NCI-H2107 (cell line): ENCODE results near the gene GUK1.
A peak's percentile ranks its signal among the peaks of the same experiment; 100 is the strongest.
"Not testable (repeated sequence)": the region's sequence is repeated elsewhere in the genome, so short reads cannot be mapped to it uniquely, and the experiment has no call there.

Source experiments
- DNase-seq: peaks from one replicate; lab custom pipeline; 2025; lab: John Stamatoyannopoulos, UW

GUK1 gene

DNA sequence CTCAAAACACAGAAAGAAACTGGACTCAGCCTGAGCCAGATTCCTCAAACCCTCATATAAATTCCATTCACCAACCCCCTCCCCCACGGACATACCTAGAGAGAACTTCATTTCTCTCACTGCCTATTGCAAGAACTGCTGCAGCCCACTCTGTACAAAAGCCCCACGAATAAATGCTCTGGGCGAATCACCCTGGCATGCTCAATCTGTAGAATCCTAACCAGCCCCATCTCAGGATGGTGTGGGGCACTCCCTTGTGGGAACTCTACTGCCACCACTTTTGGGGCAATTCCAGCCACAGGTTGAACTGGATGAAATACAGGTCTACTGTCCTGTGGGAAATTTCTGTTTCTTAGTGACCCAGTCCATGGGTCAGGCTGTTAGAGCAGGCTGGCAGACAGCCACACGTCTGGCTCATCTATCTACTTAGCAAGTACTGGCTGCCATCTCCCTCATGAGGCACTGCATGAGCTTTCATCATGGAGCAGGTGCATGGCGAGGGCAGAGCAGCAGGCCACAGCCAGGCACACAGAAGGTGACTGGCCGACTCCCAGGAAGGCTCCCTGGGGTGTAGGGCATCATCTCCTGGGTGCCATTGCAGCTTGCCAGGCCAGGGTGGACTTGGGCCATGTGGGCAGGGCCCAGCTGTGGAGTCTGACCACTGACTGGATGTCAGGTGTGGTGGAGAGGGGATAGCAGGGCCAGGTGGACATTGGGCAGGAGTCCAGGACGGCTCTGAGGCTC, 35.4 kb upstream of the GUK1 start:
- no peak for DNase-seq

DNA sequence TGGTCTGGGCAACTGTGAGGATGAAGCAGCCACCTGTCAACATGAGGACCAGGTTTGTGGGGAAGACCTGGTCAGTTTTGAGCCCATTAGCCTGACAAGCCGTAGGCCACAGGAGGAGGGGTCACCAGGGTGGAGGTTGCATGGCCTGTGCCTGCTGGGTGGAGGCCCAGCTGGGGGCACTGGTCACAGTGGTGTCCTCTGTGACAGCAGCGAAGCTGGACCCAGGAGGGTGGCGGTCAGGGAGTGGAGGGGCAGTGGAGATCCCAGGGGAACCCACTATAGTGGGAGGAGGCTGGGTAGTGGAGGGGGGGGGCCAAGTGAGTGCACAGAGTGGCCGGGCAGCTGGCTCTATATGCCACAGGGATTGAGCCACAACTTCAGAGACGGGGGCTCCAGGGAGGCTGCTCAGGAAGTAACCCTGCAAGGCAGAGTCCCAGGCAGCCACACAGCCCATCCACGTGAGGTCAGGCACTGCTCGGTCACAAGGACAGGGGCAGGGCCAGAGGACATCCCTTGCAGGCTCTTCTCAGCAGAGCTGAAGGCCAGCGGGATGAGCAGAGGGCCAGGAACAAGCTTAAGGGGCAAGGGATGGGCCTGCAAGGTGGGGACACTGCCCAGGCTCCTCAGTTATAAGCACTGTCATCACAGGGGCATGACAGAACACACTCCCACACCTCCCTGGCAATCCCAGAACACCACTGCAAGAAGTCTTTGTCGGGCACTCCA, 34.6 kb upstream of the GUK1 start:
- no peak for DNase-seq

DNA sequence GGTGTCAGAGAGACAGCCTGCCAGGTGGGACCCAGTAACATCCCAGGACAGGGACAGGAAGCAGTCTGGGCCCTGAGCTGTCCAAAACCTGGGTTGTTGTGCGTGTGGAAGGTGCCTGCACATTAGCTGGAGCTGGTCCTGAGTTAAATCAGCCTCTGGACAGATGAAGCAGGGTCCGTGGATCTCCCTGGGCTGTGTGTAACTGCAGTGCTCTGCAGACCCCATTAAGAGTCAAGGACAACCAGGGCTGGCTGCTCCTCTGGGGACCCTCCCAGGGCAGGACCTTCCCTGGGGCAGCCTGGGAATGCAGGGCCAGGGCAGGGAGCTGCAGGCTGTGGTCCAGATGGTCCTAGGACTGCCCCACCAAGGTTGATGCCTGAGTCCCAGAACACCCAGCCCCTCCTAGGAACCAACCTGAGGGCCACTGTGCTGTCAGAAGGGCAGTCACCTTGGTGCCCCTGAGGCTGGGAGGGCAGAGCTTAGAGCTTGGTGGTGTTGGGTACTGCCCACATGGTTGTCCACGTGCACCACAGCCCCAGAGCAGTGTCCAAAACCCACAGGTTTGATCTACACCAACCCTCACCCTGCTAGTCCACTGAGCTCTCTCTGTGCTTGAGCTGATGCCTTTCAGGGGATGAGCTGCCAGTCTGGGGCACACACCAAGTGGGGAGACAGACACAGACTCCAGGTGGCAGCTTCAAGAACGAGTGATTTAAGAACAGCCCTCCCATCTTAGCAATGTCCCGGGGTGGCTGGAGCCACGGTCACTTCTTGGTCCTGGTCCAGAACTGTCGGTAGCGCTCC, 33.9 kb upstream of the GUK1 start:
- DNase-seq: no peak

DNA sequence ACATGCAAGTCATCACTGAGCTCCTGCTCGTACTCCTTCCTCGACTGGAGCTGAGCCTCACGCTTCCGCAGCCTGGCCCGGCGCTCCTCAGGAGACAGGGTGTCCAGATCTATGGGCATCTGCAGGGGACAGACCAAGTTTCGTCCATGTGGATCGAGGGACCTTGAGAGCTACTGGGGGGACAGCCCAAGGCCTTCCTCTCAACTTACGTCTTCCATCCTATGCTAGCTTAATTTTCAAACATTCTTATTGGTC, 33.4 kb upstream of the GUK1 start:
- no peak for DNase-seq

DNA sequence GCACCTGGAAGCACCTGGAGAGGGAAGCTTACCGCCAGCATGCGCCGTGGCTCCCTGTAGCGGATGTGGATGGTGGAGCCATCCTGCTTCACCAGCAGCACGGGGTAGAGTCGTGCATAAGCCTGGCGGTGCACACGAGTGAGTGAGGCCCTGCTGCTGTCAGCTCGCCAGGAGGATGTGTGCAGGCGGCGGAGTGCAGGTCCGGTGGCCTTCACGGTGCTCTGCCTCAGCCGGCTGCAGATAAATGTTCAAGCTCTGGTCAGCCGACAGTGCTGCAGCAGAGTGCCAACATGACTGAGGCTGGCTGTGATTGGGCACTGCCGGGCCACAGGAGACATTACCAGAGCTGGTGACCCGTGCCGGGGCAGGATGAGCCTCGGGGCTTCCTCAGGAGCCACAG, 32.4 kb upstream of the GUK1 start:
- no peak for DNase-seq

DNA sequence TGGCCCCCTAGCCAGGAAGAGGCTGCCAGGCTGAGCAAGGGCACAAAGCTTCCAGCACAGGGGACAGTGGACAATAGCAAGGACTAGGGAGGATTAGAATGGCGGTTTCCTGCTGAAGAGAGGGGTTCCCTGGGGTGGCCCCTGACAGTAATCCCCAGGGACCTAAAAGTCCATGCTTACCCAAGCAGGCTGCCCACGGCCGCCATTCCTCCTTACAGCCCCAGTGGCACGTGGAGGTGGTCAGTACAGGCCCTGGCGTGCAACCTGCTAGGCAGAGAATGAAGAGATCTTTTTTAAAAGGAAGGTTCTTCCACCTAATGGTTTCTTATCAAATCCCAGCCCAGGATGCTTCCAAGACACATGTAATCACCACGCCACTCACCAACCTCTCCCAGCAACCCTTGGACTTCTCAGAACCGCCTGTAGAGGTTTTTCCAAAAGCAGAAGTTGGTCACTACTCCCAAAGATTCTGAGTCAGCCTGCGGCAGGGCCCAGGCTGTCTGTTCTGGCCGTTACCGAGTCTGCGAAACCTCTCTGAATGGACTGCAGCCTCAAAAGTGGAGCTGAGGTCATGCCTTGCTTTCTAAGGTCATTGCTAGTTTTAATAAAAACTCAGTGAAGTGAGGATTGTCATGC, 31.9 kb upstream of the GUK1 start:
- DNase-seq: no peak

DNA sequence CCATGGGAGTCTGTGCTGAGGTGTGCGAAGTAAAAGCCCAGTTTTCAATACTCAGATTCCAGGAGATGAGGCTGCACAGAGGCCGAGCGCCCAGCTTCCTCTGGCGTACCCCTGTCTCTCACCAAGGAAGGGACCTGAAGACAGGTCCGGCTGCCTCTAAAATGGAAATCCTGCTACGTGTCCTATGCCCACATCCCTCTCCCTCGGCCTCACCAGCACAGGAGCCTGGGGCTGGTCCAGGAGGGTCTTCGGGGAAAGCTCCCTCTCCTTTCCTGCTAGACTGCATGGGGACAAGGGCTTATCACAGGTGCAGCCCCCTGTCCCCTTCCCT, 31.4 kb upstream of the GUK1 start:
- no peak for DNase-seq

DNA sequence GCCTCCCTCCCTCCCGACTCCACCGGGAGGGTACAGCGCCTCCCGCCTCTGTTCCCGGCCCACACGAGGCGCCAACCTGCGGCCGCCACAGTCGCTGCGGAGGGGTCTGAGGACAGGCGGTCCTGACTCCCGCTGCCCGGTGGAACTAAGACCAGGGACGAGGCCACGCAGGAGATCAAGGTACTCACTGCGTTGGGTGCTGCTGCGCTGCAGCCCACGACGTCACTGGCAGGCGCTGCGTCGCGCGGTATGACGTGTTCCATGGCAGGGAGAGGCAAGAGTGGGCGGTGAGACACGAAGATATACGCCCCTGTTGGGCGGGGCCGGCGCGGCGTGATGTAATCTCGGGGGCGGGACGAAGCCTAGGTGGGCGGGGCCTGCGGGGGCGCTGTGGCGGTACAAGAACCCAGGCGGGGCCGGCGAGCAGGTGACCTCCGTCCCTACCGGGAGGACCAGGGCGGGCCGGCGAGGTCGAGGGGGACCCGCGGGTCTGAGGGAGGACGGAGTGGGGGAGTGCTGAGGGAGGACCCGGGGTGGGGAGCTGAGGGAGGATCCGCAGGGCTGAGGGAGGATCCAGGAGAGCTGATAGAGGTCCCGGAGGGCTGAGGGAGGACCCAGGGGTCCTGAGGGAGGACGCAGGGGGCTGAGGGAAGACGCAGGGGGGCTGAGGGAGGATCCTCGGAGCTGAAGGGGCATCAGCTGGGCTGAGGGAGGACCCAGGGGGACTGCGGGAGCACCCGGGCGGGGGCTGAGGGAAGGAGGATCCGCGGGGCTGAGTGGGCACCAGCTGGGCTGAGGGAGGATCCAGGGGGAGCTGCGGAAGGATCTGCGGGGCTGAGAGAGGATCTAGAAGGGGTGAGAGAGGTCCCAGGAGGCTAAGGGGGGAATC, 30.8 kb upstream of the GUK1 start, which contains the start of gene MRPL55:
MRPL55 (minus strand) TSS at position 227 of the 889 bp plus-strand sequence. CDS start 1,039 bp downstream, outside the sequence.
- DNase-seq: peak; percentile 95

DNA sequence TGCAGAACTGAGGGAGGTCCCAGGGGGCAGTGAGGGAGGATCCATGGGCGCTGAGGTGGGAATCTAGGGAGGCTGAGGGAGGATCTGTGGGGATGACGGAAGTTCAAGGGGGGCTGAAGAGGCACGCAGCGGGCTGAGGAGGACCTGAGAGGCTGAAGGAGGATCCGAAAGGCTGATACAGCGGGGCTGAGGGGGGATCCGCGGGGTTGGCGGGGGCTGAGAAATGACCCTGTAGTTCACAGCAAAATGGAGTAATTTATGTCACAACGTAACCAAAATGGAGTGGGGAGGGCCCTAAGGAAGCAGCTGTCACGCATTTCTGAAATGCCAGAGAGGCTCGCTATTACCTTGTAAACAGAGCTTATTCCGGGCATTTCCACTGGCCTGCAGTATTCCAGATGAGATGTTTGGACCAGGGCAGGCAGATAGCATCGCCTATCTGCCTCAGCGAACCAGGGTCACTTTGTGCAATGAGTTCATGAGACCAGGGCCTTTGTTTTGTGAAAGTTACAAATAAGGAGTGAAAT, 30.1 kb upstream of the GUK1 start:
- DNase-seq: no peak

DNA sequence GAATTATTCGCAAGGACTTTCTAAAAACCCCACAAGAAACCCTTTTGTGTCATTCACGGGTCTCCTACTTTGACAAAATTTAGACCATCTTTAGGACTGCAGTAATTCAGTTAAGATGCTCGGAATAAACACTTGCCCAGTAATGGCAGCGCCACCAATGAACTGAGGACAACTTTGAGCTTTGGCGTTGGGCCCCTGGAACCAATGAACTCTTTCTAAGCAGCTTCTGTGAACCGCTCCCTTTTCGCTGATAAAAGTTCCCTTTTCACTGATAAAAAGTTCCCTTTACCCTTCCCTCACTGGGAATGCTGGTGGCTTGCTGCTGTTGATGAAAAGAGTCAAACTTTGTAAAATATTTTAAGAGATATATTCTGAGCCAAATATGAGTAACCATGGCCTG, 29.5 kb upstream of the GUK1 start:
- DNase-seq: no peak

DNA sequence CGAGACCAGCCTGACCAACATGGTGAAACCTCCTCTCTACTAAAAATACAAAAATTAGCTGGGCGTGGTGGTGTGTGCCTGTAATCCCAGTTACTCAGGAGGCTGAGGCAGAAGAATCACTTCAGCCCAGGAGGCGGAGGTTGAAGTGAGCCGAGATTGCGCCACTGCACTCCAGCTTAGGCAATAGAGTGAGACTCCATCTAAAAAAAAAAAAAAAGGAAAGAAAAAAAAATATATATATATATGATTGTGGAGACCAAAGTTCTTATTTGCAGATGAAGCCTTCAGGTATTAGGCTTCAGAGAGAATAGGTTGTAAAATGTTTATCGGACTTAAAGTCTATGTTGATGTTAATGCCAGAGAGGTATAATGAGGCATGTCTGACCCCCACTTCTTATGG, 28.8 kb upstream of the GUK1 start:
- DNase-seq: not testable (repeated sequence)

DNA sequence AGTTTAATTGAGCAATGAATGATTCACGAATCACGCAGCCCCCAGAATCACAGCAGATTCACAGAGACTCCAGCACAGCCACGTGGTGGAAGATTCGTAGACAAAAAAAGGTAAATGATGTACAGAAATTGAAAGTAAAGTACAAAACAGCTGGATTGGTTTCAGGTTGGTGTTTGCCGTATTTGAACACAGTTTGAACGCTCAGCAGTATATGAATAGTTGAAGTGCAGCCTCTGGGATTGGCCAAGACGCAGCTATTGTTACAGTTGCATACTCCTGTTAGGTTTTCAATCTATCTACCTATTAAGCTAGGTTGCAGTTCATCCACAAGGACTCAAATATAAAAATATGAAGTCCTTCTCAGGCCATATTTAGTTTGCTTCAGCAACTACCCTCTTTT, 27.9 kb upstream of the GUK1 start:
- no peak for DNase-seq

DNA sequence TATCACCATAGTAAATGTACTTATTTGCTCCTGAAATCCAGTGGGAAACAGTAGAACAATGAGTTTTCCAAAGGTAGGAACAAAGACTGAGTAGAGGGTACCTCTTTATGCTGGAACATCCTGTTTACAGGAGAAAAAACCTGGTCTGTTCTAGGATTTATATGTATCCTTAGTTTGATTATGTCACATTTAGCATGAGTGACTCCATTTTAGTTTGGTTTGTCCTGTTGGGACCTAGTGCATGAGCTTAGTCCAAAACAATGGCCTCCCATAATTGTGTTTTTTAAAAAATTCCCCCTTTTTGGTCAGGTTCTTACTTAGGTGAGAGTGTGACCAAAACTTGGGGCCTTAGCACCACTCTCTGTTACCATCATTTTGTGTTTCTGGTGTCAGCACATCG, 27.5 kb upstream of the GUK1 start:
- DNase-seq: no peak

DNA sequence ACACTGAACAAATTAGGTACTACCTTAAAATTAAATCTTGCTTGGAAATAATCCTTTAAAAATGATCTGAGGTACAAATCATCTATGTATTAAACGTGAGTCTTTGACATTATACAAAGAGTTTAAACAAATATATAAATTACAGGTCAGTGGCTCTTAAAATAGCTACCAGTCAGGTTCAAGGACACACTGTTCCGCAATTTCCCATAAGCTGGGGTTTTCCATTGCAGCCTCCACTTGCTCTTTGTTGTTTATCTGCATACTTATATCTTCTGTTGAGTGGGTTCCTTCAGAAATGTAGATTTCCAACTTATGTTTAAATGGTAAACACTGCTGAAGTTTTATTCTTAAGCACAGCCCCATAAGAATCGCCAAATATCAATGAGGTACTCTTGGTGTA, 25.3 kb upstream of the GUK1 start:
- DNase-seq: no peak

DNA sequence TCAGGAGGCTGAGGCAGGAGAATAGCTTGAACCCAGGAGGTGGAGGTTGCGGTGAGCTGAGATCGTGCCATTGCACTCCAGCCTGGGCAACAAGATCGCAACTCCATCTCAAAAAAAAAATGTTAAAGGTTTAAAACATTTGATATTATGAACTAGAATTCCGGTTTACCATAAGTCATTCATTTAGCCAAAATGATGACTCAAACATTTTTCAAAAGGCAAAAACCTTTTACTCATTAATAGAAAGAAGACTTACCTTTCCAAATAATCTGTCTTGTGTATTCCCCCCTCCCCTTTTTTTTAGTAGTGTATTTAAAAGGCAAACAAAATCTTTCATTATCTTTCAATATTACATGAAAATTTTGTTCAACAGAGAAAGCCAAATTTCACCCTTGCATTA, 22.7 kb upstream of the GUK1 start:
- DNase-seq: no peak

DNA sequence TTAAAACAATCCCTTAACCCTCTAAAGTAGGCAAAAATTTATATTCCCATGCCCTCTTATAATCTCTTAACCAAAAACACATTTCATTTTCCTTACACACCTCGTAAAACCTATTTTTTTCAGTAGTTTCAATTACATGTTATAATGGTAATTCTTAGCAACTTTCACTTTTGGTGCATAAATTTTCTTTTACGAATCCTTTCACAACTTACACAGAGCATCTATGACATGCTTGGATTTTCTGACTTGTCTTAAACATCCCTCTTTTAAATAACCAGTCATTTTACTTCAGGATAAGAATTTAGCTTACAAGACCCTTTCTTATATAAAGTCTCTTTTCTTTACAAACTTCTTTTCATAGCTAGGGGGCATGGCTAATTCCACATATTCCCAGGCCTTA, 22.0 kb upstream of the GUK1 start:
- DNase-seq: no peak

DNA sequence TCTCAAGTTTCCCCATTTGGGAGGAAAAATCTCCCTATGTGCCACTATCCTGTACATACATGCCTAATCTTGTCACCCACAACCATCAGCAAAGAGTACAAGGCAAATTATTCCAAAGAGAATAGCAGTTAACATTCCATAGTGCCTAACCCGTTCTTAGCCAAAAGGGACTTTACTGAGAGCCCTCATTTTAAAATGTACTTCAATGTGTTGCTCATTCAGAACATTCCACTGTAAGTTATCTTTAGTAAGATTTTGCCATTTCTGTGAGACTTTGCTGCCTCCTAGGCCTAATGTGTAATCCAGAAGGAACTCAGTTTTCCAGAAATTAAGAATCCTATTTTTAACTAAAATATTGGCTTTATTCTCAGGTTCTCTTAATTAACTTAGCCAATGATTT, 19.7 kb upstream of the GUK1 start:
- DNase-seq: no peak

DNA sequence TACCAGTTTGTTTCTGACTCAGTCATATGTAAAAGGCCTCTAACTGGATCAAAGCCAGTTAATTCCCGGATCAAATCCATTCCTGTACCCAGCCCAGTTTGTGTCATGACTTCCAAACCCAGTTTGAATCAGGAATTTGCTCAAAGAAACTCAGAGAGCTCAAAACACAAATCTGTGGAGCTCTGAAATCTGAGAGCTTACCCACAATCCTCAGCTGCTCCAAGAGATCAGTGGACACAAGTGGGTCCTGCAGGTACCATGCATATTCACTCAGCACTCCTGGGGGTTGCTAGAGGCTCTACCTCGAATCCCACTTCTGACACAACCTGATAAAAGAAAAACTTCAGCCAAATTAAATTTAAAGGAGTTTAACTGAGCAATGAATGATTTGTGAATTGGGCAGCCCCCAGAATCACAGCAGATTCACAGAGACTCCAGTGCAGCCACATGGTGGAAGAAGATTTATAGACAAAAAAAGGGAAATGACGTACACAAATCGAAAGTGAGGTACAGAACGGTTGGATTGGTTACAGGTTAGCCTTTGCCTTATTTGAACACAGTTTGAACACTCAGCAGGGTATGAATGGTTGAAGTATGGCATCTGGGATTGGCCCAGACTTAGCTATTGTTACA, 19.1 kb upstream of the GUK1 start:
- DNase-seq: no peak

DNA sequence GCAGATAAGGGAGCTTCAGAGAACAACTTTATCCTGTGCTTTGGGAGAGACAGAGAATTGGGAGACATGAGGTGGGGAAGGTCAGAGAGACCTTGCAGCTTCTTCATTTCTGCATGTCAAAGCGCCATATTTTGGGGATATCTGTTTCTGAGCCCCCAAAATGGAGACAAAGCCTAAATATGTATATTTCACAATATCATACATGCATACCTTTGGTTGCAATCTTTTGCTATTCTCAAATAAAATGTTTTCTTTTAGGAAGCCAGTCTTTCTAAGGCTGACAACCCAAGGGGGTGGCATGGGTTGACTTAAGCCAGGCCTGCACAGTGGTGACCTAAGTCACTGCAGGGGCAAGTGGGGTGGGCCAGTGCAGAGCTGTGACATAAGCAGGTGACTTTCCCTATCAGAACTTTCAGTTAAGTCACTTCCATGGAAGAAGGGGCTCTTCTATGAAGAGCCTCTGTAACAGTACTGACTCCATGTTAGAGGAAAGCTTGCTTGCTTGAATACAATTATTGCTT, 17.1 kb upstream of the GUK1 start:
- DNase-seq: no peak

DNA sequence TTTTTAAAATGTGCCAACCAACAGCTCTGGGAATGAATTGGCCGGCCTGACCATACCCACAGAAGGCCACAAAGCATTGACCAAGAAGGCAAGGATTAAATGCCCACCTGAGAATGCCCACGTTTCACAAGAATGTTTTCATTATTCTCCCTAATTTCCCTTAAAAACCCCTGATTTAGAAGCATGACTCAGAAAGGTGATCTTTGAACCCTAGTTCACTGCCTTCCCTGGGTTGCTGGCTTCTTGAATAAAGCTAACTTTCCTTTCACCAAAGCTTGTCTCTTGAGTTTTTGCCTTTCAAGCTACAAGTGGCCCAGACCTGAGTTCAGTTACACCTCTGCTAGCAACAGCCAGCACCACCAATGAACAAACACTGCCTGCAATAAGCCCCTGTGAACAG, 16.6 kb upstream of the GUK1 start:
- no peak for DNase-seq

DNA sequence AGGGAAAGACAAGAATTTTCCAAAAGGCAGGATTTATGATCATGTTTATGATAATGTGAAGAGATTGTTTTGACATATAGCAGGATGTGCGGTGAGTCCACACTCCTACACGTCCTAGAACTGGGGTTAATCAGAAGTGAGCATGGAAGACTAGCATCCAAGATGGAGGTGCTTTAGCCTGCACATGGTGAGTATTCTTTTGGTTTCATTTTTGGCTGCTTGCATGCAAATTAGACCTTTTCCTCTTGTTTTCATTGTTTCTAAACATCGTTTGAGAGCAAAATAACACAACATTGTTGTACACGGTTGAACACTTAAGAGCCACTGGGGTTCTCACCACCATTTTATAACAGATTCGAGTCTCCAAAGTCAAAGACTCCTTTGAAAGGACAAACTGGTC, 14.9 kb upstream of the GUK1 start:
- DNase-seq: no peak
